ENCODE results near the gene ACSBG1. TPM values are rescaled to one million over a fixed set of nuclear protein-coding genes. Genes with fewer than 3 reads are reported as not detected.

The ACSBG1 gene
- total RNA-seq, 2 experiments from 2014 or later, result 0.30 to 0.41 TPM

GRCh38 chr15:78175330-78175729, 59.0 kb downstream of the ACSBG1 start:
- Histone ChIP-seq H3K9me3 (ENCODE audit: low read length) (peaks cover 9% of the 10 kb centered on the region; the same call in 1 of the 2 replicates), H3K79me2 (ENCODE audit: insufficient read depth, low read depth, low read length) (no peaks in the 10 kb centered on the region), H3K4me2 (ENCODE audit: low read length) (peak overlapping the region; percentile 51), H4K20me1 (ENCODE audit: insufficient read depth, low read length) (no peaks in the 10 kb centered on the region), H3K4me1 (ENCODE audit: insufficient read depth, low read length, poor library complexity, severe bottlenecking) (peaks cover 47% of the 10 kb centered on the region), H3K4me3 (ENCODE audit: low read depth, low read length, poor library complexity, severe bottlenecking) (no peak overlapping the region), H2AFZ (ENCODE audit: low read length) (no peak overlapping the region; the same call in 1 of the 2 replicates), H3K27ac (ENCODE audit: low read depth, low read length, poor library complexity, severe bottlenecking) (peak overlapping the region; percentile 51), H3K36me3 (ENCODE audit: insufficient read depth, low read length) (peaks cover 30% of the 10 kb centered on the region), H3K9me2 (ENCODE audit: insufficient read depth, low read length) (no peaks in the 10 kb centered on the region)
- DNase-seq (ENCODE audit: low spot score), result peak; percentile 30
- ChIA-PET CTCF (ENCODE audit: unreplicated experiment) (no interaction called here), POLR2A (interaction anchor here (0.6 to 1.7 kb wide), 4 partner anchors 9 to 126 kb away, joined by 3 to 4 read pairs (median 4); no protein-coding TSS in a partner anchor)
- BruUV-seq (replicated peaks), result no TSS peak
- TF ChIP-seq EZH2phosphoT487 (IDR thresholded peaks at IDR 0.05; ENCODE audit: borderline replicate concordance, low read depth, low read length) (no peak), CTCF (conservative IDR thresholded peaks at IDR 0.05; ENCODE audit: low read length) (no peak)
- intact Hi-C loops (cut with micrococcal nuclease; ENCODE audit: unreplicated experiment), result no loop called here

- no peaks in the 10 kb centered on the region for H3K9me2 ChIP-seq (ENCODE audit: insufficient read depth, low read length)
- no TSS peak for BruUV-seq (replicated peaks)
- no peak overlapping the region for H3K4me3 ChIP-seq (ENCODE audit: low read depth, low read length, poor library complexity, severe bottlenecking)
- H3K27ac ChIP-seq (ENCODE audit: low read depth, low read length, poor library complexity, severe bottlenecking), result peak overlapping the region; percentile 51
- peak overlapping the region; percentile 18; the same call in 1 of the 2 replicates for H2AFZ ChIP-seq (ENCODE audit: low read length)
- ChIA-PET CTCF (ENCODE audit: unreplicated experiment) (interaction anchor here (0.5 to 1.0 kb wide), 2 partner anchors 21 to 1979 kb away, joined by 3 read pairs; no protein-coding TSS in a partner anchor), POLR2A (interaction anchor here (0.6 to 1.6 kb wide), 4 partner anchors 10 to 101 kb away, joined by 3 to 5 read pairs (median 4); no protein-coding TSS in a partner anchor)
- peak overlapping the region; percentile 51 for H3K4me2 ChIP-seq (ENCODE audit: low read length)
- H3K79me2 ChIP-seq (ENCODE audit: insufficient read depth, low read depth, low read length), result peaks cover 2% of the 10 kb centered on the region; the same call in 1 of the 2 replicates
- peaks cover 56% of the 10 kb centered on the region for H3K4me1 ChIP-seq (ENCODE audit: insufficient read depth, low read length, poor library complexity, severe bottlenecking)
- H3K9me3 ChIP-seq (ENCODE audit: low read length), result peaks cover 9% of the 10 kb centered on the region; the same call in 1 of the 2 replicates
- no peaks in the 10 kb centered on the region for H4K20me1 ChIP-seq (ENCODE audit: insufficient read depth, low read length)
- TF ChIP-seq EZH2phosphoT487 (IDR thresholded peaks at IDR 0.05; ENCODE audit: borderline replicate concordance, low read depth, low read length), result no peak
- no peak for TF ChIP-seq CTCF (conservative IDR thresholded peaks at IDR 0.05; ENCODE audit: low read length)
- H3K36me3 ChIP-seq (ENCODE audit: insufficient read depth, low read length), result peaks cover 40% of the 10 kb centered on the region
- peak; percentile 77 for DNase-seq (ENCODE audit: low spot score)
- intact Hi-C loops (cut with micrococcal nuclease; ENCODE audit: unreplicated experiment), result no loop called here
Measured at GRCh38 chr15:78174401-78174800, 60.0 kb downstream of the ACSBG1 start.

GRCh38 chr15:78171864-78172472, 62.4 kb downstream of the ACSBG1 start:
- H3K4me3 ChIP-seq (ENCODE audit: low read depth, low read length, poor library complexity, severe bottlenecking), result peak overlapping the region; percentile 38
- no TSS peak for BruUV-seq (replicated peaks)
- no peaks in the 10 kb centered on the region for H3K9me2 ChIP-seq (ENCODE audit: insufficient read depth, low read length)
- intact Hi-C loops (cut with micrococcal nuclease; ENCODE audit: unreplicated experiment), result loop anchor here (2.0 kb wide), 1 partner anchor 23 kb away; the partner anchor contains the start of gene IDH3A
- H3K4me1 ChIP-seq (ENCODE audit: insufficient read depth, low read length, poor library complexity, severe bottlenecking), result peaks cover 80% of the 10 kb centered on the region
- ChIA-PET POLR2A (interaction anchor here (0.9 kb wide), 1 partner anchor 23 kb away, joined by 3 read pairs; the partner anchor contains the start of gene IDH3A), CTCF (ENCODE audit: unreplicated experiment) (interaction anchor here (1.1 kb wide), 1 partner anchor 24 kb away, joined by 6 read pairs; no protein-coding TSS in a partner anchor)
- TF ChIP-seq EZH2phosphoT487 (IDR thresholded peaks at IDR 0.05; ENCODE audit: borderline replicate concordance, low read depth, low read length), result no peak
- TF ChIP-seq CTCF (conservative IDR thresholded peaks at IDR 0.05; ENCODE audit: low read length), result no peak
- H3K4me2 ChIP-seq (ENCODE audit: low read length), result peak overlapping the region; percentile 65
- DNase-seq (ENCODE audit: low spot score), result no peak
- peak overlapping the region; percentile 94 for H3K27ac ChIP-seq (ENCODE audit: low read depth, low read length, poor library complexity, severe bottlenecking)
- peaks cover 10% of the 10 kb centered on the region; the same call in 1 of the 2 replicates for H3K79me2 ChIP-seq (ENCODE audit: insufficient read depth, low read depth, low read length)
- H4K20me1 ChIP-seq (ENCODE audit: insufficient read depth, low read length), result no peaks in the 10 kb centered on the region
- H3K9me3 ChIP-seq (ENCODE audit: low read length), result peaks cover 9% of the 10 kb centered on the region; the same call in 1 of the 2 replicates
- H3K36me3 ChIP-seq (ENCODE audit: insufficient read depth, low read length), result peaks cover 62% of the 10 kb centered on the region
- H2AFZ ChIP-seq (ENCODE audit: low read length), result no peak overlapping the region

Measured in OCI-LY7 (cell line).